Head of caudate nucleus (tissue), 42 donors: ENCODE measurements around the gene FAM186B.
"Not testable (repeated sequence)": the region's sequence is repeated elsewhere in the genome, so short reads cannot be mapped to it uniquely, and the experiment has no call there.

ENCODE experiments used
- DNase-seq, 42 donors: peaks; one replicate each; pipeline versions ENCODE4 v3.0.0 to v3.0.0-alpha.2; 2020 to 2021; ENCODE audit warnings: mixed read lengths in 7 of 42
- intact Hi-C: fragments of 100-400 bp; cut with DNase I; formaldehyde crosslinking; loops from one replicate; pipeline ENCODE4 v1.15.0; 2022

Gene FAM186B, protein sequence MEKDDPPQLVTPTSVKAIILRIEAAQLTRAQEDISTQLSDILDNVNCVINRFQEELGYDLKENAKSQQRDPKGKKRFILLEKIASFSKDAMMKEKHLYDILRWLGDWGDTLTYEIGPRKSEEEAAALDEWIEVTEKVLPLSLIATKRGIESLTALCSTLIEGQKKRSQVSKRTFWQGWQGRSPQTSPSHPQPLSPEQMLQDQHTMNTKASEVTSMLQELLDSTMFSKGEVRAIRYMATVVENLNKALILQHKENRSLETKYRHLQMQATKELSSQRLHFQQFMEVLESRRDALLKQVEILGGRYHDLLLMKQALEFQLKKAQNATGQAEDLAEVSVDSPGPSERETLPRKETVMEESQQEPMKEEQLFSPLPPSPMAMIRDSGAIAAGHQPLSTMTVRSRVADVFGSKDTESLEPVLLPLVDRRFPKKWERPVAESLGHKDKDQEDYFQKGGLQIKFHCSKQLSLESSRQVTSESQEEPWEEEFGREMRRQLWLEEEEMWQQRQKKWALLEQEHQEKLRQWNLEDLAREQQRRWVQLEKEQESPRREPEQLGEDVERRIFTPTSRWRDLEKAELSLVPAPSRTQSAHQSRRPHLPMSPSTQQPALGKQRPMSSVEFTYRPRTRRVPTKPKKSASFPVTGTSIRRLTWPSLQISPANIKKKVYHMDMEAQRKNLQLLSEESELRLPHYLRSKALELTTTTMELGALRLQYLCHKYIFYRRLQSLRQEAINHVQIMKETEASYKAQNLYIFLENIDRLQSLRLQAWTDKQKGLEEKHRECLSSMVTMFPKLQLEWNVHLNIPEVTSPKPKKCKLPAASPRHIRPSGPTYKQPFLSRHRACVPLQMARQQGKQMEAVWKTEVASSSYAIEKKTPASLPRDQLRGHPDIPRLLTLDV

DNA sequence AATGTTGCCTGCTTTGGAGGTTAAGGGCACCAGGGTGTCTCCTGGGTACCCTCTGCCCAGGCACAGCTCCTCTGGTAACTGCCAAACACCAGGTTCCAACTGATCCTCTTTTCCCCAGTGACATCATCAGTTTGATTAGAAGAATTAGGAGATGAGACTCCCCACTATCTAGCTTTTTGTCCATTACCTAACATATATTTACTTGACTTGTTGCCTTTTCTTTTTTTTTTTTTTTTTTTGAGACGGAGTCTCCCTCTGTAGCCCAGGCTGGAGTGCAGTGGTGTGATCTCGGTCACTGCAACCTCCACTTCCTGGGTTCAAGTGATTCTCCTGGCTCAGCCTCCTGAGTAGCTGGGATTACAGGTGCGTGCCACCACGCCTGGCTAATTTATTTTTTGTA lies at the start of gene FAM186B:
FAM186B (minus strand) TSS at position 101 of the 400 bp plus-strand sequence. CDS start 162 bp downstream, outside the sequence.
- intact Hi-C loops, DNase-seq: not testable (repeated sequence)

DNA sequence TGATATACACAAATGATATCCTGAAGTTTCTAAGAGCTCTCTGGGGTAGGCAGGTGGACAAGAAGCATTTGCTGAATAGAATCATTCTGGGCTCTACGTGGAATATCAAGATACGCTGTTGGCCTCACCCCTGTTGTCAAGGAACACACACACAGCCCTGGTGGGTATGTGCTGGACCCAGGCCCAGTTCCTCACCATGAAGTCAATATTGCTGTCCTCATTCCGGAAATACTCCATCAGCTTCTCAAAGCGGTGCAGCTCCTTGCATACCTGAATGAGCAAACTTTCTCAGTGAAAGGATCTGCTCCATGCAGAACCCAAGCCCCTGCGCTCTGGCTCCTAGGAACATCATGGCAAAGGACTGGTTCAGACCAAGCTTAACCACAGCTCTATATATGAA lies 49.3 kb upstream of the FAM186B start:
- no peak for DNase-seq
- intact Hi-C loops: no loop called here

DNA sequence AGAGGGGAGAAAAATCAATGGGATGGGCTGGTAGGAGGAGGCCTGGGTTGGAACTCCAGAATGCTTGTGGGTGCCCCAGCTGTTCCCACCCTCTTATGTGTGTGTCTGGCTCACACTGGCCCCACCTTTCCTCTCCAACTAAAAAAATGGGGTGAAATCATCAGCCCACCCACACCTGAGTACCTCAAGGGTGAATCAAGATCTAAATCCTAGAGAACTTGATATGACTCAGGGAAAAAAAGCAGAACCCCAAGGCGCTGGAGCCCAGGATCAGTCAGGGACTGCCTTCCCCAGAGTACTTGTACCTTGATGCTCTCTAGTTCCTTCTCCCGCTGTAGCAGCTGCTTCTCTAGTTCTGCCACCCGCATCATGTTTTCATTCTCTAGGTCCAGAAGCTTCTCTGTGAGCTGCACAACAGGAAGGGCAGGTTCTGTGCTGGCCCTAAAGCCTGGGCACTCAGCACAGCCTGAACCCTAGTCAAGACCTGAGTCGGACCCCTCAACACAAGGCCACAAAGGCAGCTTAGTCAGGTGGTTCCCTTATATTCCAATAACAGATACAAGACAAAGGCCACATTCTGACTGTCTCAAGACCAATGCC lies 47.6 kb upstream of the FAM186B start:
- DNase-seq: no peak
- intact Hi-C loops: no loop called here

DNA sequence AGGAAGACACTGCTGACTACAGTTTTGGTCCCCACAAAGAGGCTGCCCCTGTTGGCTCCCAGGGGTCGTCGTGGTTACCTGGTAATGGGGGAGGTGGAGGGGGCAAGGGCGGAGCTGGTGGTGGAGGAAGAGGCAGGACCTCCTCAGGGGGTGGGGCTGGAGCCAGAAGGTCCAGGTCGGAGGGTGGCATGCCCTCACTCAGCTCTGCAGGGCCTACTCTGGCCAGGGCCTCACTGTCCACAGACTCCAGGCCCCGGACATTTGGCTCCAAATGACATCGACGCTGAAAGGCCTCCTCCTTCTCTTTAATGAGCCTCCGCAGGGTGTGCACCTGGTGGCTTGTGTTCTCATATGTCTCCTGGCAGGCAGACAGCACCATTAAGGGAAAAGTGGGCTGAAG lies 46.4 kb upstream of the FAM186B start:
- DNase-seq: no peak
- intact Hi-C loops: no loop called here

DNA sequence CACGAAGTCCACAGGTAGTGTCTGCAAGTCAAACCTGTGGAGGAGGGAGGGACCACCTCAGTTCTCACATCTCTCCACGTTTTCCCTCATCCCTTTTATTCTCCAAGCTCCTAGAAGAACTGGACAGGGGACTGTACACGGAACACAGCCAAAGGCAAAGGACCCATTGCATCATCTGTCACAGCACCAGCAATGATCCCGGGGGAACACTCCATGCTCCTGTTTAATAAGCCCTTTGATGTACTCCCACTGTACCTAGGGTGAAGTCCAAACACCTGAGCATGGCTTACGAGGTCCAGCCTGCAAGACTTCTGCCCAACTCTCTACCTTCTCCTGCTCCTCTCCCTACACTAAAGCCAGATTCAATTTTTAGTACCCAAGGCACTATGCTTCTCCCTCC lies 44.5 kb upstream of the FAM186B start:
- no peak for DNase-seq
- intact Hi-C loops: no loop called here

DNA sequence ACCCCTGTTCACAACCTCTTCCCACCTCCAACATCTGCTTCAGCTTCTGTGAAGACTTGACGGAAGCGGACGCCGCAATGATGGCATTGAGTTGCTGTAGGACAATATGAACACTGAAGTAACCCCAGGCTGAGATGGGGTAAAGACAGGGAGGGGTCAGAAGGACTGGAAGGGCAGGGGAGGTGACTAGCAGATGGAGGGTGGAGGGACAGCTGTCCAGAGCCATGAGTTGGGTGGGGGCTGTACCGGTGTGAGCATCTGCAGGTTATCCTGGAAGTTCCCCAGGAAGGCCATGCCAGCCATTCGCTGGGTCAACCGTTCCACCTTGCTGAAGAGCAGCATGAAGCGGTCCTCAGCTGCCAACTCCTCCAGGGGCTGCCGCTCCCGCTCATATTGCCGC lies 44.0 kb upstream of the FAM186B start:
- no peak for DNase-seq
- intact Hi-C loops: no loop called here

DNA sequence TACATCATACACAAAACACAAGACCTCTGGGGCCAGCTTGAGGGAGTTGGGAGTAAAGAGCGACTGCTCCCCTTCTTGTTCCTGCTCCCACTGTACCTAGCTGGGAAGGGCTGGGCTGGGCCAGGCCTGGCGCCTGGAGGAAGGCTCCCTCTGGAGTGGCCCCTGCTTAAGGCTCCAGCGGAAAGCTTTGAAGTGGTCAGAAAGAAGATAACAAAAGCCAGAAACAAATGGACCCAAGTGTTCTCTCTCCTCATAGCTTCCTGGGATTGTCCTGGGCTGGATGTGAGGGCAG lies 43.2 kb upstream of the FAM186B start:
- no peak for DNase-seq
- intact Hi-C loops: no loop called here

DNA sequence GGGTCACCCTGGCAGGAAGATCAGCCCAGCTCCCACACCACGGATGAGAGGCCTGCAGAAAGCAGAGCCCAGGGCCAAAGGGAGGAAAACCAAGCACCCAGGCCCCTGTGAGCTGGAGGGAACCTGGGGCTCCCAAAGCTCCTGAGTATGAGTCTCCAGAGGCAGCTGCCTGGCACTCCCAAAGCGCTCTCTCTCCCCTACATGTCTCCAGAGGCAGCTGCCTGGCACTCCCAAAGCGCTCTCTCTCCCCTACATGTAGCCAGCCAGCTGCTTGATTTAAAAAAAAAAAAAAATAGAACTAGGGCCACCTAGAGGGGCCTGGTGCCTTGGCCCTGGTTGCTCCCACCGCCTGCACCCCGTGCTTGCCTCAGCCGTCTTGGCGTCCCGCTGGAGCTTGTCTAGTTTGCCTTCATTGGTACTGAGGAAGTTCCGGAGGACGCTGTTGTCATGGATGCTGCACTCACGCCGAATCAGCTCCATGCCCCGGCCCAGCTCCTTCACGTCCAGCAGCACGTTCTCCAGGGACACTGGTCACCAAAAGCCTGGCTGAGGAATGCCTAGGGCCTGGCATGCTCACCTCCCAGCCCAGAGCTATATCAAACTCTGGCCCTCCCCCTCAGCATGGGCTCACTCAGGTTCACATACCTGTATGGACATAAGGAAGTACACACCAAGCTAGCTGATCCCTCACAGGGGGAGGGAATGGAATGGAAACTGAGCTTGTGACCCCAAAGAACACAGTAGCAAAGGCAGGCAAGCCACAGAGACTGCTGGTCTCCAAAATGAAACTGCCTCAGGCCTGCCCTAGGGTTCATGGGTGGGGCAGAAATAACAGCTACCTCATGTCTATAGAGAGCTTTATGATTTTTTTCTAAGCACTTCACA lies 42.6 kb upstream of the FAM186B start:
- intact Hi-C loops: no loop called here
- no peak for DNase-seq

DNA sequence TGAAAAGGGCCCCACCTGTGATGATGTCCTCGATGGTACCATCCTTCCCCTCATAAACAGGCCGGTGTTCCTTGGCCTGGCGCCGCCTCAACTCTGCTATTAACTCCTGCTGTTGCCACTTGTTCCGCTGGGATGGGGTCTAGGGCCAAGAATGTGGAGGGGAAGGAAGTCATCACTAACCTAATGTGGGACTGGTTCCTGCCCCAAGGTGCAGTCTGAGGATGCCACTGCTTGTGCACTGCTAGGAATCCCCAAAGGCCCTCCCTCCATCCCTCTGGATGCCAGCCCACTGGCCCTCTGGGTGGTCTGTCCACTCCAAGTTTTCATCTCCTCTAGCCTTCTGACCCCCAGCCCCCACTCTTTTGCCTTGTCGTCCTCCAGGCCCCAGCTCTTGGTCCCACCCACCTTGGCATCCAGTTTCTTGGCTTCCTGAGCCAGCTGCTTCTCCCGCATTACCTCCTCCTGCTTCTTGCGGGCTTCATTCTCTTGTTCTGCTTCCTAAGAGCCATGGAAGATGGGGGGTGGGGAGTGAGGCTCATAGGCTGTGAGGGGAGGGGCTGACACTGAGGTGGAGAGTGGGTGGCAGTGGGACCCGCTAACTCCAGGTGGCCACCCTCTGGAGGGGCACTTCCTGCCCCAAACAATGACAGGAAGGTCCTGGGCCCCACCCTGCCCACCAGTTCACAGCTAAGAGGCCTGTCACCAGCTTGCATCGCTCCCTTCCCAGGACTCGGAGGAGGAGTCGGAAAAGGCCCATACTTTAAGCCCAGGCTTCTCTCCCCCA lies 41.6 kb upstream of the FAM186B start:
- no peak for DNase-seq

DNA sequence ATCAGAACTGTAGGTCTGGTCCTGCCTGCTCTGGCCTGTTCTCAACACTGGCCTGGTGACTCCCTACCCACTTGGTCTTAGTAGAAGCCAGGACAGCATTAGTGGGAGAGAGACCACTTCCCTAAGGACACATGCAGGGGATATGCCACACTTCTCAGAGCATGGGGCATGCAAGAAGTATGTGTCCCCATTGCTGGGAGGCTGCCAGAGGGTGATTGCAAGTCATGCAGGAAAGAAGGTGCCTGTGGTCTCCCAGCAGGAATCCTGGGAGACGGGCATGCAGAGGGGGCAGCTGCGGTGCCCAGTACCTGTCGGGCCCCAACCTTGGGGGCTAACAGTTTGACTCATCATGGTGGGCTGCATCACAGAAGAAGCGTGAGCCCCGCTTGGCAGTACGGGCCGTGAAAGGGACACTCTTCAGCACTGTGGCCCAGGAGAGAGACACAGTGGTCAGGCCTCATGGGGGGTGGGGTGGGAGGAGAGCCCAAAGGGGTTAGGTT lies 40.9 kb upstream of the FAM186B start:
- intact Hi-C loops: no loop called here
- no peak for DNase-seq

More for the DNA sequence above, 41.6 kb upstream of the FAM186B start:
- intact Hi-C loops: no loop called here

DNA sequence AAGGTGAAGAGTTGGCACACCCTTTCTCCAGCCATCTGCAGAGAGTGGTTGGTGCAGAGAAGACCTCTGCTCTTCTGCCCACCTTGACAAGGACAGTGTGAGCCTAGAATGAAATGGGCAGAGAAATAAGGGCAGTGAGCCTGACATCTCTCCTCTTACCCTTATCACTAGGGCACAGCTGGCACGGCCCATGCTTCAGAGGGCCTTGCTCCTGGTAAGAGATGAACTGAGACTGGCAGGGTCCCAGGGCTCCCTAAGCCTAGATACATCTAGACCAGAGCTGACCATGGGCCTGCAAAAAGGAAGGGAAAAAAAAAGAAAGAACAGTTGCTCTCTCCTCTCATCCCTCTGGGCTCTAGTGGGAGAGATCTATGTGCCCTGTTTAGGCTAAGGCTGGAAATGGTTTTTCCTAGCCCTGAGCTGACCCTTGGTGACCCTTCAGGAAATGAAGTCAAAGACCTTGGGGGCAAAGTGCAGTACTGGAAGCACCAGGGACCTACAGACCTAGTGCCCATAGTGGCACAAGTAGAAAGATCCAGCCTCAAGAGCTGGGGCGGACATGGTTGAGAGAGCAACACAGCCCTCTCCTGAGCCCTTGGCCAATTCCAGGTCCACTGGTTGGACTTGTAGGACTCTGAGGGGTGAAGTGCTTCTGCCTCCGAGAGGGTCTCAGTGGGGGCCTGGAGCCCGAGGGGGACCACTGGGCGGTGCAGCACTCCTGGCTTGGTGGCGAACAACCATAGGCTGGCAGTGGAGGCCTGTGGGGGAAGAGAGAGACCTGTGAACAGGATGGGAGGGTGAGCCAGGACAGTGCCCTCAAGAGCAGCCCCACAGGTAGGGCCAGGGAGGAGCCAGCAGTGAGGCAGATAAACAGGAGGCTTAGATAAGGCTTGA lies 40.0 kb upstream of the FAM186B start:
- DNase-seq: no peak
- intact Hi-C loops: loop anchor here (2.0 kb wide), 1 partner anchor 61 kb away; the partner anchor contains the start of gene FMNL3

DNA sequence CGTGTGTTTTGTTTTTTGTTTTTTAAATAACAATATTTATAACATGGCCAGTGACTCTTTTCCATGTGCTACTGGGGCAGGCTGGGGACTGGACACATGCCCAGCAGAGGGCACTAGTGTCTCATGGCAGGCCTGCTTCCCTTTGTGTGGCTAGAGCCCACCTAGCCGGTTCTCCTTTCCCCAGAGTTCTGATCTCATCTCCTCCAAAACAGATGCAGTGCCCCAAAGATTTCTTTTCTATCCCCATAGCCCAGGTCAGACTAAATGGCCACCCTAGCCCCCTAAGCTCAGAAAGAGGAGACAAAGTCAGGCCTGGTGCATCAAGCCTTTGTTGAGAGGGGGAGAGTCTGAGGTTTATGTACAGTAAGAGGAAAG lies 39.2 kb upstream of the FAM186B start:
- intact Hi-C loops: loop anchor here (2.0 kb wide), 1 partner anchor 62 kb away; the partner anchor contains the start of gene FMNL3
- peak; percentile 55 to 95 (median 87) for DNase-seq

DNA sequence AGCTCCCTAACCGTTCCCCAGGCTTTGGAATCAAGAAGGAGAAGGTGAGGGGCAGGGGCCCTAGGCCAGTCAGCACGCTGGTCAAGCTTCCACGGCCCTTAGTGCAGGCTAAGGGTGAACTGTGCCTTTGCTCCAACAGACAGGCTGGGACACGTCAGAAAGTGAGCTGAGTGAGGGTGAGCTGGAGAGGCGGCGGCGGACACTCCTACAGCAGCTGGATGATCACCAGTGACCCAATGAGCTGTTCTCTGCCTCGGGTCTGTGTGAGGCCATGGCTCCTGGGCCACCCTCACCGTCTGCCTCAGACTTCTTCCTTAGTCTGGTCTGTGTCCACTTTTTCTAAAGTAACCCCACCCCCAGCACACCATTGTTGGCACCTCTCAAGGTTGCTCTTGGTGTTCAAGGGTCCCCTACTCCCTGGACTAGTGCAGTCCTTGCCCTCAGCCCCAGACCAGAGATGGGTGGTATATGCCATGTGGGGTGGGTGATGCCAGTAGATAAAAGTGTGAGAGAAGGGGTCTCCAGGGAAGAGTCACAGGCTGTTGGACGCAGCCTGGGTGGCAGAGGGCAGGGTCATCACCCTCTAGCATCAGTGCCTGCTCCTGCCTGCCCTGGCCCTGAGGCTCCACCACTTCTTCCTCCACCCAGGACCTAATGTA lies 38.7 kb upstream of the FAM186B start:
- intact Hi-C loops: loop anchor here (2.0 kb wide), 1 partner anchor 63 kb away; the partner anchor contains the start of gene FMNL3
- no peak for DNase-seq

DNA sequence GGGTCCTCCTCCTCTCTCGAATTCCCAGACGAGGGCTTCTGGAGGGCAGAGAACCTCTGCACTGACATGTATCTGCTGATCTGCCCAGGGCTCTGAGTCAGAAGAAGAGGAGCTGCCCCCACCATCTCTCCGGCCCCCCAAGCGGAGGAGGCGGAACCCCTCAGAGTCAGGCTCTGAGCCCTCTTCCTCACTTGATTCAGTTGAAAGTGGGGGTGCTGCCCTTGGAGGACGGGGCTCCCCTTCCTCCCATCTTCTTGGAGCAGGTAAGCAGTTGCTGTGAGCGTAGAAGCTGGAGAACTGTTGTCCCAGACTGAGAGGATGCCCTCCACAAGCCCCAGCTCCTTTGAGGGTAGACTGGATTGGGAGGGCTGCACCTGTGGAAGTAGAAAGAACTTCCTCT lies 37.7 kb upstream of the FAM186B start:
- no peak for DNase-seq
- intact Hi-C loops: no loop called here

DNA sequence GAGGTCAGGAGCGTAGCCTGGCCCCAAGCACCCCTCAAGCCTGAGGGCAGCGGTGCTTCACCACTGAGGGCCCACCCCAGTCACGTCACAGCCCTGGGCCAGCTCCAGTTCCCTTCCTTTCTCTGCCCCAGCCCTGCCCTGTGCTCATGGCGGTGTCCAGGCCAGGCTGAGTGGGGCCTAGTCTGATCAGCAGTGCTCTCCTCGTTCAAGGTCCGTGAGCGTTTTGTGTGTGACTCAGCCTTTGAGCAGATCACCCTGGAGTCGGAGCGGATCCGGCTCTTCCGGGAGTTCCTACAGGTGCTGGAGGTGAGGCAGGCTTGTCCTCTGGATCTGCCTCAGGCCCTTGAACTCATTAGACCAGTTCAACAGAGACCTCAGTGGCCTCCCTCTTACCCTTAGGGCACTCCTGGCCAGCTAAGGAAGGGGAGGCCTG lies 36.9 kb upstream of the FAM186B start:
- intact Hi-C loops: no loop called here
- no peak for DNase-seq

DNA sequence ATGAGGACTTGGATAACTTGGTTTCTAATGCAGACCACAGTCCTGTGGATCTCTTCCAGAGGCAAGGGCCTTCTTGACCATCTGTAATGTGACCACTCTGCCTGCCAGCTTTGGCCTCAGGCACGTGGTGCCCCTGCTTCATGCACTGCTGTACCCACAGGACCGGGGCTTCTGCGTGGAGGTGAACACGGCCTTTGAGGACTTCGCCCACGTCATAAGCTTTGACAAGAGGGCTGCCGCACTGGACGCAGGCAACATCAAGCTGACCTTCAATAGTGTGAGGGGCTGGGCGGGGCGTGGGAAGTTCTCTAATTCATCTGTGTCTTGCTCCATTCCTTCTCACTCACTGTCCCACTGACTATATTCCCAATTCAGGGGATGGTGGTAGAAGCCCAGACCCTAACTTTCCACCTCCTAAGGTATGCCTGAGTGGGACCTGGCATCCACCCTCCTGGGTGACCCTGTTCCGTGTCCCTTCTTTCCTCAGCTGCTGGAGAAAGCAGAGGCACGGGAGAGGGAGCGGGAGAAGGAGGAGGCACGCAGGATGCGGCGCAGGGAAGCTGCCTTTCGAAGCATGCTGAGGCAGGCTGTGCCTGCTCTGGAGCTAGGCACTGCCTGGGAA lies 36.4 kb upstream of the FAM186B start:
- intact Hi-C loops: no loop called here
- no peak for DNase-seq
